ENCODE data around the gene SLC22A2. TPM values are rescaled to one million over a fixed set of nuclear protein-coding genes. Genes with fewer than 3 reads are reported as not detected.

The SLC22A2 gene
- total and polyA plus RNA-seq, 10 of the 15 experiments (the other 5 are each of a cell fraction or from before 2014, with no cell fraction given) = 0.12 TPM; not detected in 9

DNA sequence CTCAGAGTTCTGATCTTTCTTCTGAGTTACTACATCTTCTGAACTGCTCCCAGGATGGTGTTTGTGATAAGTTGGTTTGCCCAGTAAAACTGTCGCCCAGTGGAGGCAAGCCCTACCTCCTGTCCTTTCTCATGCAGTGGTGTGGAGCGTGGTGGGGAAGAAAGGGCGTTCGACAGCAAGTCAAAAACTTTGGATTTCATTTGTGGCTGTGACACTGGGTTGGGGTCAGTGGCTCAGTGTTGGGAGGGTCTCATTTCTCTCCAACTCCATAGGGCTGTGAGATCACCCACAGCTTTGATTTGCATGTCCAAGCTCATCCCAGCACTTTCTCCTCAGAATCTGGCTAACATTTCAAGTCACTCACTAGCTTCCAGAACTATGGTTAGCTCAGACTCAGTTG lies 17.5 kb upstream of the SLC22A2 start:
- WGBS (ENCODE audit: insufficient coverage, insufficient replicate concordance, low lambda C conversion rate, missing lambda C conversion rate) = 11% methylated on average over 4 of the region's 4 CpGs
- no peak for FAIRE-seq
- intact Hi-C loops (cut with micrococcal nuclease; ENCODE audit: unreplicated experiment) (no loop called here), in situ Hi-C loops (cut with MboI) (no loop called here)
- ATAC-seq = no peak
- no peak overlapping the region for H3K27ac ChIP-seq (ENCODE audit: control insufficient read depth, insufficient read depth)
- no peaks in the 10 kb centered on the region for H4K20me1 ChIP-seq (ENCODE audit: control insufficient read depth, insufficient read depth)
- ChIA-PET POLR2A (no interaction called here), SMC1A (ENCODE audit: uncharacterized antibody, unreplicated experiment) (no interaction called here), RAD21 (ENCODE audit: unreplicated experiment) (no interaction called here), CTCF (no interaction called here)
- no peak overlapping the region for H3K4me2 ChIP-seq (ENCODE audit: control insufficient read depth, insufficient read depth)
- no peak for TF ChIP-seq PML (IDR thresholded peaks at IDR 0.05; ENCODE audit: low read length)
- TF ChIP-seq POLR2AphosphoS2 (IDR thresholded peaks at IDR 0.05; ENCODE audit: low read depth, low read length) = no peak
- TF ChIP-seq YBX1 (IDR thresholded peaks at IDR 0.05) = no peak
- no peak for TF ChIP-seq KLF5 (IDR thresholded peaks at IDR 0.05; ENCODE audit: partially characterized antibody)
- TF ChIP-seq, protein P1, sequence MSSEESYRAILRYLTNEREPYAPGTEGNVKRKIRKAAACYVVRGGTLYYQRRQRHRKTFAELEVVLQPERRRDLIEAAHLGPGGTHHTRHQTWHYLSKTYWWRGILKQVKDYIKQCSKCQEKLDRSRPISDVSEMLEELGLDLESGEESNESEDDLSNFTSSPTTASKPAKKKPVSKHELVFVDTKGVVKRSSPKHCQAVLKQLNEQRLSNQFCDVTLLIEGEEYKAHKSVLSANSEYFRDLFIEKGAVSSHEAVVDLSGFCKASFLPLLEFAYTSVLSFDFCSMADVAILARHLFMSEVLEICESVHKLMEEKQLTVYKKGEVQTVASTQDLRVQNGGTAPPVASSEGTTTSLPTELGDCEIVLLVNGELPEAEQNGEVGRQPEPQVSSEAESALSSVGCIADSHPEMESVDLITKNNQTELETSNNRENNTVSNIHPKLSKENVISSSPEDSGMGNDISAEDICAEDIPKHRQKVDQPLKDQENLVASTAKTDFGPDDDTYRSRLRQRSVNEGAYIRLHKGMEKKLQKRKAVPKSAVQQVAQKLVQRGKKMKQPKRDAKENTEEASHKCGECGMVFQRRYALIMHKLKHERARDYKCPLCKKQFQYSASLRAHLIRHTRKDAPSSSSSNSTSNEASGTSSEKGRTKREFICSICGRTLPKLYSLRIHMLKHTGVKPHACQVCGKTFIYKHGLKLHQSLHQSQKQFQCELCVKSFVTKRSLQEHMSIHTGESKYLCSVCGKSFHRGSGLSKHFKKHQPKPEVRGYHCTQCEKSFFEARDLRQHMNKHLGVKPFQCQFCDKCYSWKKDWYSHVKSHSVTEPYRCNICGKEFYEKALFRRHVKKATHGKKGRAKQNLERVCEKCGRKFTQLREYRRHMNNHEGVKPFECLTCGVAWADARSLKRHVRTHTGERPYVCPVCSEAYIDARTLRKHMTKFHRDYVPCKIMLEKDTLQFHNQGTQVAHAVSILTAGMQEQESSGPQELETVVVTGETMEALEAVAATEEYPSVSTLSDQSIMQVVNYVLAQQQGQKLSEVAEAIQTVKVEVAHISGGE (CRISPR knock-in tag; IDR thresholded peaks at IDR 0.05) = no peak
- TF ChIP-seq LARP7 (IDR thresholded peaks at IDR 0.05) = no peak
- TF ChIP-seq, protein P2, sequence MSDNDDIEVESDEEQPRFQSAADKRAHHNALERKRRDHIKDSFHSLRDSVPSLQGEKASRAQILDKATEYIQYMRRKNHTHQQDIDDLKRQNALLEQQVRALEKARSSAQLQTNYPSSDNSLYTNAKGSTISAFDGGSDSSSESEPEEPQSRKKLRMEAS (IDR thresholded peaks at IDR 0.05; ENCODE audit: low read depth, low read length) = no peak
- TF ChIP-seq, protein P3, sequence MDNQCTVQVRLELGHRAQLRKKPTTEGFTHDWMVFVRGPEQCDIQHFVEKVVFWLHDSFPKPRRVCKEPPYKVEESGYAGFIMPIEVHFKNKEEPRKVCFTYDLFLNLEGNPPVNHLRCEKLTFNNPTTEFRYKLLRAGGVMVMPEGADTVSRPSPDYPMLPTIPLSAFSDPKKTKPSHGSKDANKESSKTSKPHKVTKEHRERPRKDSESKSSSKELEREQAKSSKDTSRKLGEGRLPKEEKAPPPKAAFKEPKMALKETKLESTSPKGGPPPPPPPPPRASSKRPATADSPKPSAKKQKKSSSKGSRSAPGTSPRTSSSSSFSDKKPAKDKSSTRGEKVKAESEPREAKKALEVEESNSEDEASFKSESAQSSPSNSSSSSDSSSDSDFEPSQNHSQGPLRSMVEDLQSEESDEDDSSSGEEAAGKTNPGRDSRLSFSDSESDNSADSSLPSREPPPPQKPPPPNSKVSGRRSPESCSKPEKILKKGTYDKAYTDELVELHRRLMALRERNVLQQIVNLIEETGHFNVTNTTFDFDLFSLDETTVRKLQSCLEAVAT (IDR thresholded peaks at IDR 0.05) = no peak
- TF ChIP-seq, protein P4, sequence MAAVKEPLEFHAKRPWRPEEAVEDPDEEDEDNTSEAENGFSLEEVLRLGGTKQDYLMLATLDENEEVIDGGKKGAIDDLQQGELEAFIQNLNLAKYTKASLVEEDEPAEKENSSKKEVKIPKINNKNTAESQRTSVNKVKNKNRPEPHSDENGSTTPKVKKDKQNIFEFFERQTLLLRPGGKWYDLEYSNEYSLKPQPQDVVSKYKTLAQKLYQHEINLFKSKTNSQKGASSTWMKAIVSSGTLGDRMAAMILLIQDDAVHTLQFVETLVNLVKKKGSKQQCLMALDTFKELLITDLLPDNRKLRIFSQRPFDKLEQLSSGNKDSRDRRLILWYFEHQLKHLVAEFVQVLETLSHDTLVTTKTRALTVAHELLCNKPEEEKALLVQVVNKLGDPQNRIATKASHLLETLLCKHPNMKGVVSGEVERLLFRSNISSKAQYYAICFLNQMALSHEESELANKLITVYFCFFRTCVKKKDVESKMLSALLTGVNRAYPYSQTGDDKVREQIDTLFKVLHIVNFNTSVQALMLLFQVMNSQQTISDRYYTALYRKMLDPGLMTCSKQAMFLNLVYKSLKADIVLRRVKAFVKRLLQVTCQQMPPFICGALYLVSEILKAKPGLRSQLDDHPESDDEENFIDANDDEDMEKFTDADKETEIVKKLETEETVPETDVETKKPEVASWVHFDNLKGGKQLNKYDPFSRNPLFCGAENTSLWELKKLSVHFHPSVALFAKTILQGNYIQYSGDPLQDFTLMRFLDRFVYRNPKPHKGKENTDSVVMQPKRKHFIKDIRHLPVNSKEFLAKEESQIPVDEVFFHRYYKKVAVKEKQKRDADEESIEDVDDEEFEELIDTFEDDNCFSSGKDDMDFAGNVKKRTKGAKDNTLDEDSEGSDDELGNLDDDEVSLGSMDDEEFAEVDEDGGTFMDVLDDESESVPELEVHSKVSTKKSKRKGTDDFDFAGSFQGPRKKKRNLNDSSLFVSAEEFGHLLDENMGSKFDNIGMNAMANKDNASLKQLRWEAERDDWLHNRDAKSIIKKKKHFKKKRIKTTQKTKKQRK (IDR thresholded peaks at IDR 0.05; ENCODE audit: low read depth, low read length) = no peak
- no peak for TF ChIP-seq NFYB (IDR thresholded peaks at IDR 0.05; ENCODE audit: insufficient read depth, low read depth, low read length)
- TF ChIP-seq NRF1 (conservative IDR thresholded peaks at IDR 0.05; ENCODE audit: low read depth, low read length) = no peak
- TF ChIP-seq FOXM1 (IDR thresholded peaks at IDR 0.05; ENCODE audit: low read depth, low read length) = no peak
- TF ChIP-seq JUNB (IDR thresholded peaks at IDR 0.05) = no peak
- TF ChIP-seq ATF7 (IDR thresholded peaks at IDR 0.05; ENCODE audit: low read depth) = no peak
- TF ChIP-seq, protein P5, sequence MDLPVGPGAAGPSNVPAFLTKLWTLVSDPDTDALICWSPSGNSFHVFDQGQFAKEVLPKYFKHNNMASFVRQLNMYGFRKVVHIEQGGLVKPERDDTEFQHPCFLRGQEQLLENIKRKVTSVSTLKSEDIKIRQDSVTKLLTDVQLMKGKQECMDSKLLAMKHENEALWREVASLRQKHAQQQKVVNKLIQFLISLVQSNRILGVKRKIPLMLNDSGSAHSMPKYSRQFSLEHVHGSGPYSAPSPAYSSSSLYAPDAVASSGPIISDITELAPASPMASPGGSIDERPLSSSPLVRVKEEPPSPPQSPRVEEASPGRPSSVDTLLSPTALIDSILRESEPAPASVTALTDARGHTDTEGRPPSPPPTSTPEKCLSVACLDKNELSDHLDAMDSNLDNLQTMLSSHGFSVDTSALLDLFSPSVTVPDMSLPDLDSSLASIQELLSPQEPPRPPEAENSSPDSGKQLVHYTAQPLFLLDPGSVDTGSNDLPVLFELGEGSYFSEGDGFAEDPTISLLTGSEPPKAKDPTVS (IDR thresholded peaks at IDR 0.05; ENCODE audit: low read depth, low read length) = no peak
- no peak for TF ChIP-seq SUZ12 (IDR thresholded peaks at IDR 0.05; ENCODE audit: unreplicated experiment)
- no peak overlapping the region for H3K4me3 ChIP-seq
- H3K4me1 ChIP-seq (ENCODE audit: control insufficient read depth, insufficient read depth, low read length) = no peaks in the 10 kb centered on the region
- no peak overlapping the region for H3K9ac ChIP-seq (ENCODE audit: control insufficient read depth, insufficient read depth, low read length)
- H3K27me3 ChIP-seq (replicated peaks in 1 of 2; ENCODE audit: control insufficient read depth in 2 of 2, insufficient read depth in 2 of 2, low read length in 1 of 2) = no peaks in the 10 kb centered on the region; a peak in 1 of 4 replicates
- H3K79me2 ChIP-seq (ENCODE audit: control insufficient read depth, insufficient read depth, low read length) = no peaks in the 10 kb centered on the region
- no peaks in the 10 kb centered on the region for H3K9me3 ChIP-seq (replicated peaks; ENCODE audit: control insufficient read depth, insufficient read depth, low read length)
- H2AFZ ChIP-seq (ENCODE audit: control insufficient read depth, low read depth, low read length) = no peak overlapping the region
- no peaks in the 10 kb centered on the region for H3K36me3 ChIP-seq (ENCODE audit: control insufficient read depth in 2 of 2, insufficient read depth in 2 of 2, low read length in 1 of 2)
- BruUV-seq (replicated peaks) = no TSS peak
- no peak for DNase-seq (ENCODE audit: low read depth, low spot score)

All from GM12878 (cell line).